ENCODE data around the gene PXDN.

- TF ChIP-seq CTCF (IDR thresholded peaks at IDR 0.05; ENCODE audit: low read depth, low read length, poor library complexity, severe bottlenecking) (no peak), EZH2phosphoT487 (IDR thresholded peaks at IDR 0.05; ENCODE audit: borderline replicate concordance, low read length) (no peak)
These were observed 217 bp downstream of the PXDN start for GRCh38 chr2:1744151-1744445.

Measured in DOHH2 (cell line).